A204.1 (cell line): ENCODE data around the gene P3H3.

Experiments used
- FAIRE-seq: peaks from 2 replicates; lab custom pipeline; 2012; peaks lifted over from hg19 to GRCh38; lab: Jason Lieb, UNC

P3H3 gene

DNA sequence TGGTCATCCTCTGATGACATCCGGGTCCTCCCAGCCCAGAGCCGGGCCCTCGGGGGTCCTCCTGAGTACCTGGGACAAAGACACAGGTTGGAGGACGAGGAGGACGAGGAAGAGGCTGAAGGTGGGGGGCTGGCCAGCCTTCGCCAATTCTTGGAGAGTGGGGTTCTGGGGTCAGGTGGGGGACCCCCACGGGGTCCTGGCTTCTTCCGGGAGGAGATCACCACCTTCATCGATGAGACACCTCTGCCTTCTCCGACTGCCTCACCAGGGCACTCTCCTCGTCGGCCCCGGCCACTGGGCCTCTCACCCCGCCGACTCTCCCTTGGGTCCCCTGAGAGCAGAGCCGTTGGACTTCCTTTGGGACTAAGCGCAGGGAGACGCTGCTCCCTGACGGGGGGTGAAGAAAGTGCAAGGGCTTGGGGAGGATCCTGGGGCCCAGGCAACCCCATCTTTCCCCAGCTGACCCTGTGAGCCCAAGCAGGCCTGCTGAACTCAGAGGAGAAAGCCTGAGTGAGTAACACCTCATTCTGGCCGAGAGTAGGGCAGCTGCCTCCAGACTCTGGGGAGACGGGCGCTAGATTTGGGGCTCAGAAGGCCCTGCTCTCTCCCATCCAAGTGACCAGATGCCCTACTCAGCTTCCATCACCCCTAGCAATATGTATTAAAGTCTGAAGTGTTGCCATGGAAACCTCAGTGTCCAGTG lies 1.3 kb upstream of the P3H3 start:
- FAIRE-seq = no peak

DNA sequence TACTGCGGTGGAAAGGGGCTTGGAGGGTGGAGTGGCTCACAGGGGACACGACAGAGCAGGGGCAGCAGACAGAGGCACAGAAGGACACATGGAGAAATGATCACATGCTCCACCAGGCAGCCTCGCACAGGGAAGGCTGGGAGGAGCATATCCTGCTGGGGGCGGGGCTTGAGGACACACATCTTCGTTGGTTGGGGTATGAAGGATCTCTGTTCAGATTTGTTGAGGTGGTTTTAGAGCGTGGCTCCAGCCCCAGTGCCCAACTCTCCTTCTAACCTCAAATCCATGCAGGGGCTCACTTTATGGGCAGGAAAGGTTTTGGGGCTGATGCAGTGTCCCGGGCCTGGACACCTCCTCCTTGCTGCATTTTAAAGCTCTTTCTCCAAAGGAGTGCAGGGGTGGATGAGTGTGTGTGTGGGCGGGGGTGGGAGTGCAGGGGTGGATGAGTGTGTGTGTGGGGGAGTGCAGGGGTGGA lies 733 bp upstream of the P3H3 start:
- peak; percentile 96 for FAIRE-seq

DNA sequence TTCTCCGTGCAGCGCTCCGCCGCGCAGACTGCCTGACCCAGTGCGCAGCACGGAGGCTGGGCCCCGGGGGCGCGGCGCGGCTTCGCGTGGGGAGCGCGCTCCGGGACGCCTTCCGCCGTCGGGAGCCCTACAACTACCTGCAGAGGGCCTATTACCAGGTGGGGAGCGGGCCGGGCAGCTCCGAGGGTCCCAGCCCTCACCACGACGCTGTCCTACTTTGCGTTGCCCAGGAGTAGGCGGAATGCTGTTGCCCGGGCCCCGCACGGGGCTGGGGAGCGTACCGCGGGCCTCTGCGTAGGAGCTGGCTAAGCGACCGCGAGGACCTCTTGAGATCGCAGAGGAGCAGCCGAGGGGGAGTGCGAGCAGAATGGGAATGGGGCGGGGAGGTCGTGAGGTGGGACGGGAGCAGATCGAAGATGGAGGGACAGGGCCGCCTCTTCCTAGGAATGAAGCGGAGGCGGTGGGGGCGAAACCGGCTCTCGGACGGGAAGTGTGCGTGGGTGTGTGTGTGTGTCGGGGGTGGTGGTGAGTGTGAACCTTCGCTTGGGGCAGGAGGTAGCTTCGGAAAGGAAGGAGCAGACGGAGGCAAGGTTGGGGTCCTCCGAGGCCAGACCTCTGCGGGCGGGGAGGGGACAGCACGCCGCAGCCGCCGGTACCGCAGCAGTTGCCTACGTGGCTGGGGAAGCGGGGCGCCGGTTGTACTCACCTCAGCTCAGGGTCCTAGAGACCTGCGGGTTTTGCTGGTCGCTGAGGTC lies 751 bp downstream of the P3H3 start:
- no peak for FAIRE-seq

DNA sequence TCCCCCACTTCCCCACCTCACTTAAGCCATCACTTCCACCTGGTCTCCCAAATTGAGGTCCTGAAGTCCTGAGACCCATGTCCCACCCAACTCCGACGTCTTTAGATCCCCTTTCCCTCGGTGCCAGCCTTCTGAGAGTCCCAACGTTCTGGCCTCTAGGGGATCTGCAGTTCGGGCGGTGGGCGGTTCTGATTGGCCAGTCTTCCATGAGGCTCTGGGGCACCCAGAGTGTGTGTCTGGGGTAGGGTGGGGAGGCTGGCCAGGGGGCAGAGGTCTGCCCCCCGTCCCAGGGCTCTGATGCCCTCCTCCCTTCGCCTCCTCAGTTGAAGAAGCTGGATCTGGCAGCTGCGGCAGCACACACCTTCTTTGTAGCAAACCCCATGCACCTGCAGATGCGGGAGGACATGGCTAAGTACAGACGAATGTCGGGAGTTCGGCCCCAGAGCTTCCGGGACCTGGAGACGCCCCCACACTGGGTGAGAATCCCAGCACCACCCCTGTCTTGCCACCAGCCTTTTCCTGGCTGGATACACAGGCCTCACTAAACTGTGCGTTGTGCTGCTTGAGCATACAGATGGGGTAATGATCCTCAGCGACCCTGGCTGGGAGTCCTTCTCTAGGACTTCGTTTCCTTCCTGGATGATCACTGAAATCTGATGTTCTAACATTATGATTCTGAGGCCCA lies 1.5 kb downstream of the P3H3 start:
- no peak for FAIRE-seq

DNA sequence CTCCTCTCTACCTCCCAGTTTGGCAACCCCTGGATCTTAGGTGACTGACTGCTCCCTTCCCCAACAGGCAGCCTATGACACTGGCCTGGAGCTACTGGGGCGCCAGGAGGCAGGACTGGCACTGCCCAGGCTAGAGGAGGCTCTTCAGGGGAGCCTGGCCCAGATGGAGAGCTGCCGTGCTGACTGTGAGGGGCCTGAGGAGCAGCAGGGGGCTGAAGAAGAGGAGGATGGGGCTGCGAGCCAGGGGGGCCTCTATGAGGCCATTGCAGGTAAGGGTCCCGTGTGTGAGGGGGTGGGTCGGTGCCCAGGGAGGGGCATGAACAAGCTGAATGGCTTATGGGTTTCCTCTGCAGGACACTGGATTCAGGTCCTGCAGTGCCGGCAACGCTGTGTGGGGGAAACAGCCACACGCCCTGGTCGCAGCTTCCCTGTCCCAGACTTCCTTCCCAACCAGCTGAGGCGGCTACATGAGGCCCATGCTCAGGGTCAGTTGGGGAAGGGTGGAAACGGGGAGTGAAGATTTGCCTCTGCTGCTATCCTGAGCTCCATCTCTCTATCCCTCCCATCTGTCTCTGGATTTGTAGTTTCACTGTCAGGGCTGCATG lies 2.2 kb downstream of the P3H3 start:
- FAIRE-seq = no peak

DNA sequence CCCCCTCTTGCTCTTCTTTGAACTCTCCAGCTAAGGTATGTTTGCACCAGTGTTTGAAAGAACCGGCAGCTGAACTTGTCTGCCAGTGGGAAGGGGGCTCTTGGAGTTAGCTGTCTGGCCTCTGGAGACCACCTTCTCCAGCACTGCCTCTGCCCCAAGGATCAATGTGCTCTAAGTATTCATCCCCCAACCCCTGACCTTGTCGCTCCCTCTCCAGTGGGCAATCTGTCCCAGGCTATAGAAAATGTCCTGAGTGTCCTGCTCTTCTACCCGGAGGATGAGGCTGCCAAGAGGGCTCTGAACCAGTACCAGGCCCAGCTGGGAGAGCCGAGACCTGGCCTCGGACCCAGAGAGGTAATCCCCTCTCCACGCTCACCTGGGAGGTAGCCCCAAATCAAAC lies 2.8 kb downstream of the P3H3 start:
- FAIRE-seq = no peak

DNA sequence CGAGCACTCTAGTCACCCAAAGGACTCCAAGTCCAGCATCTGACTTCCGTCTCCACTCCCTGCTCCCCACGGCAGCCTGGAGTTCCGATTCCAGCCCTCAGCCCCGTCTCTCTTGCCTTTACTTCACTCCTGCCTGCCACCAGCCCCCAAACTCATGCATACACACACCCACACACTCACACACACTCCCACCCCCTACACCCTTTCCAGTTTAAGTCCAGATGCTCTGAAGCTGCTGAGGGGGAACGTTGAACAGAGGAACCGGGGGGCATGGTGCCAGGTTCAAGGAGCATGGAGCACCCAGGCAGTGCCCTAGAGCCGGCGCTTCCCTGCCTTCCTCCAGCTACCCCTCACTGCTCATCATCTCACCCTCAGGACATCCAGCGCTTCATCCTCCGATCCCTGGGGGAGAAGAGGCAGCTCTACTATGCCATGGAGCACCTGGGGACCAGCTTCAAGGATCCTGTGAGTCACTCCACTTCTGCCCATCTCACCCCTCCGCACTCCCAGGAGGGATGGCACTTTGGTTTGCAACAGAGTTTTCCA lies 3.3 kb downstream of the P3H3 start:
- no peak for FAIRE-seq

DNA sequence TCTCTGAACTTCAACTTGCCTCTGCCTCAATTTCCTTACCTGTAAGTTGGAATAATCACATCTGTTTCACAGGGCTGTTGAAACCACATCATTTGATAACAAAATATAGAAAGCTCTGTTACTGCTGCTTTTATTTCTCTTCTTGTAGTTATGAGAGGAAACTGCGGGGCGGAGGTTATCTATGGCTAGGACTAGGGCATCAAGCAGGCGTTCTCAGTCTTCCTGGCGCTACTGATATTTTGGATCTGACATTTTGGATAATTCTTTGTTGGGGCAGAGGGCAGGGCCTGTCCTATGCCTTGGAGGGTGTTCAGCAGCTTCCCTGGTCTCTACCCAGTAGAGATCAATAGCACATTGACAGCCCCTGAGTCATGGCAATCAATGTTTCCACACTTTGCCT lies 3.9 kb downstream of the P3H3 start:
- FAIRE-seq = no peak

DNA sequence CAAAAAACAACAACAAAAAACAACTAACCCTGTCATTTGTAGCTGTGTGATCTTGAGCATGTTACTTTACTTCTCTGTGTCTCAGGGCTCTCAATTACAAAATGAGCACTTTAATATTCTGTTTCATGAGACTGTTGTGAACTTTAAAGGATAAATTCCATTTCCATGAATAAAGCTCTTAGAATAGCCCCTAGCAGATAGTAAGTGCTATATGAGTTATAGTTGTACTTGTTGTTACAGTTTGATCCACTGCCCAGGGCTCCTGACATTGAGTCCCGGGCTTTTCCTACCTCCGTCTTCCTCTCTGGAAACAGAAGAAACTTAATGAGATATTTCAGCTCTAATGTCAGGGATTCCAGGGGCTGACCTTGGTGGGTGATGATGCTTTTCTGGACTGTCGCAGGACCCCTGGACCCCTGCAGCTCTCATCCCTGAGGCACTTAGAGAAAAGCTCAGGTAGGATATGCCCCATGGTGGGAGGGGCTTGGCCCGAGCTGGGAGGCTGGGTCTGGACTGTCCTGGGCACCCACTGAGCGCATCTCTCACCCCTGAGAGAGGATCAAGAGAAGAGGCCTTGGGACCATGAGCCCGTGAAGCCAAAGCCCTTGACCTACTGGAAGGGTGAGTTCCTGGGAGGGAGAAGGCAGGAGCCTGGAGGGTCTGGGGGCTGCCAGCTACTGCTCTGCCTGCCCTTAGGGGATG lies 5.1 kb downstream of the P3H3 start:
- no peak for FAIRE-seq

DNA sequence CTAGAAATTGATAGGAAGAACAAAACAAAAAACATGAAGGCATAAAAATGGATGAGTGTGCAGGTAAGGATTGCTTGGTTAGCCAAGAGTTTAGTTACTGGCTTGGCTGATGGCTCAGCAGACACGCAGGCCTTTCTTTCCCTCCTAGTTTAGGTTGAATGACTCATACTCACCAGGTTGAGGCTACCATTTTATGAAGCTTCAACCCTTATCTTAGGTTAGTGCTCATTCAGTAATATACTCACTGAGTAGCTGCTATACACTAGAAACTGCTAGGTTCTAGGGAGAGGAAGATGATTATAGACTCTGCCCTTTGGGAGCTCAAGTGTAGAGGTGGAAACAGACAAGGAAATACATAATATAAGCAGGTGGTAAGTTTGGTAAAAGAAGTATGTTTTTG lies 6.0 kb downstream of the P3H3 start:
- no peak for FAIRE-seq

DNA sequence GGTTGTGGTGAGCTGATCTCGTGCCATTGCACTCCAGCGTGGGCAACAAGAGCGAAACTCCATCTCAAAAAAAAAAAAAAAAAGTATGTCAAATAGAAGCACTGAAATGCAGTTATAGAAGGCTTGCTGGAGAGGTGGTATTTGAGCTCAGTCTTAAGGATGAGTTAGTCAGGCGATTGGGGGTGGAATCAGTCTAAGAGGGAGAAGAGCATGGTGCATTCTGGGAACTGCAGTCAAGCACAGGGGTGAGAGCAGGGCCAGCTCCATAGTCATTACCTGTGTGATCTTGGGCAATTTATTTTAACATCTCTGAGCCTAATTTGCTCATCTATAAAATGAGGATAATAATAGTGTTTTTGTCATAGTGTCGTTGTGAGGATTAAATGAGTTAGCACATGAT lies 6.7 kb downstream of the P3H3 start:
- no peak for FAIRE-seq

DNA sequence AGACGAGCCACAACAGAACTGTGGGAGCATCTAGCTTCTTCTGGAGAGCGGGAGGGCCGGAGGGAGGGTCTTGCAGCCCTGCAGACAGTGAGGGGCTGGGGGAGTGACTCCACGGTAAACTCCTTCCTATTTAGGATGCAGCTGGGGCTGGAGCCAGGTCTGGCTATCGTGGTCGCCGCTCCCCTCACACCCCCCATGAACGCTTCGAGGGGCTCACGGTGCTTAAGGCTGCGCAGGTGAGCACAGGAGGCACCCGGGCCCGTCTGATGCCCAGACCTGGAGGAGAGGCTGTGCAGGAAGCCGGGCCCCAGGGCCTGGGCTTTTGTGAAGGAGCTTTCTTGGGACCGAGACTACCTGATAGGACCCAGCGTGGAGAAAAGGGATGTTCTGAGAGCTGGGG lies 8.6 kb downstream of the P3H3 start:
- no peak for FAIRE-seq

DNA sequence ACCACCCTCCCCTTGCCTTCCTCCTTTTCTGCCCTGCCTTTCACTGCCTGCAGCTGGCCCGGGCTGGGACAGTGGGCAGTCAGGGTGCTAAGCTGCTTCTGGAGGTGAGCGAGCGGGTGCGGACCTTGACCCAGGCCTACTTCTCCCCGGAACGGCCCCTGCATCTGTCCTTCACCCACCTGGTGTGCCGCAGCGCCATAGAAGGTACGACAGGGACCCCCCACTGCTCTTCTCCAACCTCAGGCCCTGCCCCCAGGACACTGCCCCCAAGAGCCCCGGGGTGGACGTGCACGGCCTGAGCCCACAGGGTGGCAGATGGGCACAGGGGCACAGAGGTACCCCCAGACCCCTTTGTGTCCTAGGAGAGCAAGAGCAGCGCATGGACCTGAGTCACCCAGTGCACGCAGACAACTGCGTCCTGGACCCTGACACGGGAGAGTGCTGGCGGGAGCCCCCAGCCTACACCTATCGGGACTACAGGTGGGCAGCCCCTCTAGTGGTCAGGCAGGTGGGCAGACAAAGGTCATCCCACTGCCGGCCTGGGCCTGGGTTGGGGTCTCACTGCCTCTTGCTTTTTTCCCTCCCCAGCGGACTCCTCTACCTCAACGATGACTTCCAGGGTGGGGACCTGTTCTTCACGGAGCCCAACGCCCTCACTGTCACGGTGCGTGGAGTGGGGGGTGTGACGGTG lies 9.3 kb downstream of the P3H3 start:
- FAIRE-seq = no peak

DNA sequence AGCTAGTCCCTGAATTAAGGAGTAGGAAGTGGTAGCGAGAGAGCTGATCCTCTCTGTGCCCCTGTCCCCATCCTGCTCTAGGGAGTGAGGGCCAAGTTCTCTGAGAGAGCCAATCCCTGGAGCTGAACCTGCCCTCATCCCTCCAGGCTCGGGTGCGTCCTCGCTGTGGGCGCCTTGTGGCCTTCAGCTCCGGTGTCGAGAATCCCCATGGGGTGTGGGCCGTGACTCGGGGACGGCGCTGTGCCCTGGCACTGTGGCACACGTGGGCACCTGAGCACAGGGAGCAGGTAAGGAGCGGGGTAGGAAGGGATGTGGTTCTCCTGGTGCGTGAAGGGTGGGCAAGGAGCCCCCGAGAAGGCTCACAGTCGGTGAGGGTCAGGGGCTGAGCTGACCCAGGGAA lies 10.6 kb downstream of the P3H3 start:
- FAIRE-seq = no peak

DNA sequence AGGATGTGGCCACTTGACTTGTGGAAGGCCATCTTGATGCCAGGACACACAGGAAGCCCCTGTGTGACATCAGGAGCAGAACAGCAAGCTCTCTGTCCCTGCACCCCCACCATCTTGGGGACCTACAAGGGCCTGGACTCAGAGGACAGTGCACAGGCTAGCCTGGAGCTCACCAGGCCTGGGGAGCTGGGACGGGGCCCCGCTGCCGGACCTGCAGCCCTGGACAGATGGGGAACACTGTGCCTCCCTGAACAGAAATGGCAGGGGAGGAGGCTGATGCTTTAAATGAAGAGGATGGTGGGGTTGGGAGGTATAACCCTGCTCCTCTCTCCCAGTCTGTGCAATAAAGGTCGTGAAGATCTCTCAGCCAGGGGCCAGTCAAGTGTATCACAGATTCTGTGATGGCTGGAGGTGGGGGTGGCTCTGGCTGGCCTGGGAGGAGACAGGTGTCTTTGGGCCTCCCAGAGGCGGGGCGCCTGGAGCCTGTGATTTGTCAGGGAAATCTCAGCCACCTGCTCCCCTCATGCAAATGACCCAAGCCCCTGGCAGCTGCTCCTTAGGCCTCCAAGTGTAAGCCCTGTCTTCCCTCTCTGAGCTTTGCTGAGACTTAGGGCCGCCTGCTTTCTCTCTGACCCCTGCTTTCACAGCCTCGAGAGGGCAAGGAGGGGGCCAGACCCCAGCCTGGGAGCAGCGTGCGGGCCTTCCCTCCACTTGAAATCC lies 11.4 kb downstream of the P3H3 start:
- FAIRE-seq = no peak

DNA sequence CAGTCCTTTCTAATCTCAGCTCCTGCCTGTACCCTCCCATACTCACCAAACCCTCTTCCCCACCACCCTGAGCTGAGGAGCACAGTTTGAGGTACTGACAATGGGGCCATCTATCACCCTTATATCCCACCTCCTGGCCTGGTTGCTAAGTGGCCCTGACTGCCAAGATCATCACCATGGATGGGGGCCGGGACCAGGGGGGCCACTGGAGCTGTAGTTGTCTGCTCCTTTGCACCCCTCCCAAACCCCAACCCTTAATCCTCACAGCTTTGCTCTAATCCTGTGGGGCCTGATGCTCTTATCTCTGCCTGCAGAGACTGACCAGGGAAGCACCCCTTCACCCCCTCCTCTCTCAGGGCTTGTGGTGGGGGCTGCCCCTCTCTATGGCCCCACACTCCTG lies 12.1 kb downstream of the P3H3 start:
- FAIRE-seq = no peak

DNA sequence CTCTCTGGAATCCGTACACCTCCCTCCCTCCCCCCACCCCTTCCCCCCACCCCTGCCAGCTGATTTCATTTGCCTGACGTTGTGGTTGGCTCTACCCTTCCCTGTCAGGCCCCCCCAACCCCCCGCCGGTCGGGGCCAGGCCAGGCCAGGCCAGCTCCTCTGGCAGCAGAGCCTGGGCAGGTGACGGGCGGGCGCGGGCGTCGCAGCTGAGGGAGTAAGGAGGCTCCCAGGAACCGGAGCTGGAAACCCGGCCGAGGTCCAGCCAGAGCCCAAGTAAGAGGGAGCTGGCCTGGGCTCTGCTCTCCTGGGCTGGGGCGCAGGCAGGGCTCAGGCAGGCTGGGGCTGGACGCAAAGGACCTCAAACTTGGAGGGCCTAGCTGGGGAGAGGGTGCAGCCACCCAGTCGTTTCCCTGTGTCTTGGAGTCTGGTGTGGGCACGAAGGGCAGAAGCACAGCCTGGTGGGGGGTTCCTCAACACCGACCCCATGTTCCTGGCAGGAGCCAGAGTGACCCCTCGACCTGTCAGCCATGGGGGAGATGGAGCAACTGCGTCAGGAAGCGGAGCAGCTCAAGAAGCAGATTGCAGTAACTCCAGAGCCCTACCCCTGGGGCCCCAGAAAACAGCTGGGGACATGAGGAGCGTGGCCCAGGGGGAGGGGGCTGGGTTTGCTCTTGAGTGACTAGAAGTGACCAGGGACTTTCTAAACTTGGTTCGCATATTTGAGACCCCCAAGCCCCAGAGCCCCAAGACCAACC lies 12.7 kb downstream of the P3H3 start, which contains the start of gene GNB3:
Gene GNB3 (plus strand): TSS at position 165 of the 755 bp plus-strand sequence. CDS start 363 bp downstream, at position 528.
- no peak for FAIRE-seq

DNA sequence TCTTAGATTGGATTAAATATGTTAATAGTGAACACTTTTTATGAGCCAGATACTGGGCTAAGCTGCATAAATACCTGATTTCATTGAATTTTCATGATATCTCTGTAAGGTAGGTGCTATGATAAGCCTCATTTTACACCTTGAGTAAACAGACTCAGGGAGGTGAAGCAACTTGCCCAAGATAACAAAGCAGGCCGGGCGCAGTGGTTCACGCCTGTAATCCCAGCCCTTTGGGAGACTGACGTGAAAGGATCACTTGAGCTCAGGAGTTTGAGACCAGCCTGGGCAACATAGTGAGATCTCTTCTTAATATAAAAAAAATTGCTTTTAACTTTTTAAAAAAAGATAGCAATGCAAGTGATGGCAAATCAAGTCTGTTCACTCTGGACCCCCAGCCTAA lies 13.9 kb downstream of the P3H3 start:
- FAIRE-seq = no peak

DNA sequence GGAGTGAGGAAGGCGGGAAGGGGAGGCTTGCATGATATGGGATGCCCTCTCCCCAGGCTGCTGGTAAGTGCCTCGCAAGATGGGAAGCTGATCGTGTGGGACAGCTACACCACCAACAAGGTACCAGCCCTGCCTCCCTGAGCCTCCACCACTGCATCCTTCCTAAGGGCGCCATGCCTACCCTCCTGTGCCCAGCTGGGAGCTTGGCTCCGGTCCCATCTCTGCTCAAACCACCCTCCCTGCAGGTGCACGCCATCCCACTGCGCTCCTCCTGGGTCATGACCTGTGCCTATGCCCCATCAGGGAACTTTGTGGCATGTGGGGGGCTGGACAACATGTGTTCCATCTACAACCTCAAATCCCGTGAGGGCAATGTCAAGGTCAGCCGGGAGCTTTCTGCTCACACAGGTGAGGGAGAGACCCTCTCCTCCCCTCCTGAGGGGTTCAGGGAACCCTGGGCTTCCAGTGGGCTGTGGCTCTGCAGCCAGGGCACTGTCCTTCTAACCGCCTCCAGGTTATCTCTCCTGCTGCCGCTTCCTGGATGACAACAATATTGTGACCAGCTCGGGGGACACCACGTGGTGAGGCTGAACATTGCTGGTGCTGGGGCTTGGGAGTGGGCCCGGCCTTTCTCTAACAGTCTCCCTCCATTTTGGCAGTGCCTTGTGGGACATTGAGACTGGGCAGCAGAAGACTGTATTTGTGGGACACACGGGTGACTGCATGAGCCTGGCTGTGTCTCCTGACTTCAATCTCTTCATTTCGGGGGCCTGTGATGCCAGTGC lies 15.1 kb downstream of the P3H3 start:
- no peak for FAIRE-seq
